H9 (cell line): ENCODE measurements around the gene COPS8. TPM values are rescaled to one million over a fixed set of nuclear protein-coding genes. Genes with fewer than 3 reads are reported as not detected.

Experiments
- DNase-seq: peaks from one replicate; pipeline ENCODE4 v3.0.0-alpha.2; 2017
- H2AFZ ChIP-seq: one replicate; pipeline ENCODE4 v1.6.1; 2013; ENCODE audit warnings: mild to moderate bottlenecking, low read length, control low read depth, moderate library complexity
- H2AK5ac ChIP-seq: 2 replicates; pipeline ENCODE4 v1.6.1; 2013; ENCODE audit warnings: low read length, control low read depth, mixed read lengths; ENCODE audit not compliant: insufficient read length
- H2BK120ac ChIP-seq: one replicate; pipeline ENCODE4 v1.6.1; 2013; ENCODE audit warnings: low read depth, mild to moderate bottlenecking, low read length, control low read depth, inconsistent platforms; ENCODE audit not compliant: poor library complexity, severe bottlenecking
- H2BK12ac ChIP-seq: 2 replicates; pipeline ENCODE4 v1.6.1; 2013; ENCODE audit warnings: low read length, control low read depth, mixed read lengths, low read depth; ENCODE audit not compliant: insufficient read length
- H2BK15ac ChIP-seq: 2 replicates; pipeline ENCODE4 v1.6.1; 2013; ENCODE audit warnings: low read depth, low read length, control low read depth
- H2BK20ac ChIP-seq: one replicate; pipeline ENCODE4 v1.6.1; 2013; ENCODE audit warnings: low read depth, mild to moderate bottlenecking, low read length, control low read depth, inconsistent platforms; ENCODE audit not compliant: poor library complexity, severe bottlenecking
- H2BK5ac ChIP-seq: 2 replicates; pipeline ENCODE4 v1.6.1; 2013; ENCODE audit warnings: low read length, control low read depth, mixed read lengths; ENCODE audit not compliant: insufficient read length
- H3K14ac ChIP-seq: 2 replicates; pipeline ENCODE4 v1.6.1; 2013; ENCODE audit warnings: low read length, control low read depth; ENCODE audit not compliant: insufficient read depth
- H3K18ac ChIP-seq: 2 replicates; pipeline ENCODE4 v1.6.1; 2013; ENCODE audit warnings: low read depth, mild to moderate bottlenecking, mixed read lengths, low read length, control low read depth; ENCODE audit not compliant: insufficient read length
- H3K23ac ChIP-seq: 2 replicates; pipeline ENCODE4 v1.6.1; 2013; ENCODE audit warnings: low read length, control low read depth, mixed read lengths, low read depth; ENCODE audit not compliant: insufficient read length
- H3K23me2 ChIP-seq: 2 replicates; pipeline ENCODE4 v1.6.1; 2013; ENCODE audit warnings: low read depth, mild to moderate bottlenecking, mixed read lengths, low read length, control low read depth; ENCODE audit not compliant: insufficient read length, poor library complexity, severe bottlenecking
- H3K27ac ChIP-seq: 2 replicates; pipeline ENCODE4 v1.5.1; 2013; ENCODE audit warnings: low read length, control low read depth, mixed read lengths, low read depth; ENCODE audit not compliant: insufficient read length
- H3K27me3 ChIP-seq: 2 replicates; pipeline ENCODE4 v1.6.1; 2013; ENCODE audit warnings: low read length, control low read depth, inconsistent platforms; ENCODE audit not compliant: insufficient read depth
- H3K4ac ChIP-seq: 2 replicates; pipeline ENCODE4 v1.6.1; 2013; ENCODE audit warnings: low read depth, mild to moderate bottlenecking, control low read depth, inconsistent platforms, low read length, moderate library complexity
- H3K4me1 ChIP-seq: 2 replicates; pipeline ENCODE4 v1.6.1; 2013; ENCODE audit warnings: low read length, control low read depth, inconsistent platforms; ENCODE audit not compliant: insufficient read depth
- H3K4me2 ChIP-seq: 2 replicates; pipeline ENCODE4 v1.6.1; 2013; ENCODE audit warnings: low read length, control low read depth, mixed read lengths; ENCODE audit not compliant: insufficient read length, insufficient read depth
- H3K56ac ChIP-seq: 2 replicates; pipeline ENCODE4 v1.6.1; 2013; ENCODE audit warnings: low read depth, mild to moderate bottlenecking, mixed read lengths, low read length, control low read depth; ENCODE audit not compliant: insufficient read length
- H3K79me1 ChIP-seq: 2 replicates; pipeline ENCODE4 v1.6.1; 2013; ENCODE audit warnings: low read depth, mild to moderate bottlenecking, moderate library complexity, low read length, control low read depth, inconsistent platforms; ENCODE audit not compliant: insufficient read depth, poor library complexity, severe bottlenecking
- H3K79me2 ChIP-seq: 2 replicates; pipeline ENCODE4 v1.6.1; 2013; ENCODE audit warnings: low read length, control low read depth, inconsistent platforms; ENCODE audit not compliant: insufficient read depth
- H3K9ac ChIP-seq: 2 replicates; pipeline ENCODE4 v1.6.1; 2013; ENCODE audit warnings: low read length, control low read depth, mixed read lengths; ENCODE audit not compliant: insufficient read length; ENCODE audit errors: extremely low read depth
- H3K9me3 ChIP-seq: one replicate; pipeline ENCODE4 v1.6.1; 2013; ENCODE audit warnings: low read depth, low read length, inconsistent platforms; ENCODE audit not compliant: control insufficient read depth
- H3T11ph ChIP-seq: one replicate; pipeline ENCODE4 v1.6.1; 2013; ENCODE audit warnings: mild to moderate bottlenecking, low read length, control low read depth, inconsistent platforms
- H4K20me1 ChIP-seq: one replicate; pipeline ENCODE4 v1.6.1; 2013; ENCODE audit not compliant: control insufficient read depth, insufficient read length, insufficient read depth
- H4K5ac ChIP-seq: 2 replicates; pipeline ENCODE4 v1.6.1; 2013; ENCODE audit warnings: low read depth, mild to moderate bottlenecking, mixed read lengths, low read length, control low read depth; ENCODE audit not compliant: insufficient read length
- H4K8ac ChIP-seq: replicated peaks from 2 replicates; pipeline ENCODE4 v1.6.1; 2013; ENCODE audit warnings: low read length, control low read depth, mixed read lengths, low read depth; ENCODE audit not compliant: insufficient read length
- H4K91ac ChIP-seq: 2 replicates; pipeline ENCODE4 v1.6.1; 2013; ENCODE audit warnings: low read depth, mild to moderate bottlenecking, moderate library complexity, mixed read lengths, low read length, control low read depth; ENCODE audit not compliant: insufficient read length
- H3K27ac Mint-ChIP-seq, 3 experiments: 2 replicates in 2 of 3; 3 replicates in 1 of 3; pipeline ENCODE4 v1.8.0; 2020 to 2021; ENCODE audit warnings: mixed read lengths in 3 of 3, mild to moderate bottlenecking in 1 of 3, moderate library complexity in 1 of 3
- H3K27me3 Mint-ChIP-seq: 2 replicates; pipeline ENCODE4 v1.8.0; 2021; ENCODE audit warnings: low read depth, mild to moderate bottlenecking, moderate library complexity, mixed read lengths
- H3K36me3 Mint-ChIP-seq, 3 experiments: 2 replicates in 2 of 3; 3 replicates in 1 of 3; pipeline ENCODE4 v1.8.0; 2020 to 2021; ENCODE audit warnings: low read depth in 3 of 3, mixed read lengths in 3 of 3; ENCODE audit not compliant: insufficient read depth in 1 of 3
- H3K4me1 Mint-ChIP-seq, 2 experiments: 2 replicates each; pipeline ENCODE4 v1.8.0; 2020; ENCODE audit warnings: mixed read lengths in 2 of 2
- H3K4me3 Mint-ChIP-seq, 2 experiments: 2 replicates in 1 of 2; 3 replicates in 1 of 2; pipeline ENCODE4 v1.8.0; 2020 to 2021; ENCODE audit warnings: mild to moderate bottlenecking in 2 of 2, mixed read lengths in 2 of 2, moderate library complexity in 1 of 2
- H3K9me3 Mint-ChIP-seq, 2 experiments: 2 replicates in 1 of 2; 3 replicates in 1 of 2; pipeline ENCODE4 v1.8.0; 2020; ENCODE audit warnings: mild to moderate bottlenecking in 2 of 2, mixed read lengths in 2 of 2, moderate library complexity in 1 of 2
- CTCF ChIP-seq: fragments of 200-600 bp; sonication (generic); conservative IDR thresholded peaks from 3 replicates; pipeline ENCODE4 v1.8.0; 2021; ENCODE audit warnings: antibody characterized with exemption, mild to moderate bottlenecking
- WGBS: extraction: QIAGEN DNeasy Blood & Tissue Kit; methylation state at CpG from one replicate; pipeline ENCODE4 v1.1.7; 2013; ENCODE audit warnings: missing lambda C conversion rate, low lambda C conversion rate, mixed read lengths; ENCODE audit not compliant: insufficient read length; ENCODE audit errors: extremely low coverage; 5-methylcytosine and 5-hydroxymethylcytosine counted together
- total RNA-seq: library from RNA; stranded (reverse); gene quantifications from 2 replicates; pipeline ENCODE4 v1.2.1, GENCODE V29; 2021

The COPS8 gene
- total RNA-seq, 1 experiment from 2014 or later, result 65.2 TPM

- Mint-ChIP-seq H3K9me3 (no peaks in the 10 kb centered on the region; a peak in 1 of 5 replicates), H3K27ac (no peak overlapping the region; a peak in 1 of 7 replicates), H3K4me1 (peaks cover 24 to 31% of the 10 kb centered on the region in 2 experiments), H3K4me3 (no peak overlapping the region; a peak in 1 of 5 replicates), H3K36me3 (no peaks in the 10 kb centered on the region), H3K27me3 (peaks cover 9% of the 10 kb centered on the region)
- no peak overlapping the region for H2BK20ac ChIP-seq
- DNase-seq, result peak; percentile 43
- TF ChIP-seq CTCF, result no peak
- no peak overlapping the region for H3K23ac ChIP-seq
- H2BK120ac ChIP-seq, result no peak overlapping the region
- H3K27ac ChIP-seq, result no peak overlapping the region
- no peak overlapping the region for H4K5ac ChIP-seq
- no peaks in the 10 kb centered on the region for H3K79me1 ChIP-seq
- no peak overlapping the region for H3K56ac ChIP-seq
- H2BK15ac ChIP-seq, result no peak overlapping the region
- no peak overlapping the region for H3K18ac ChIP-seq
- H3K9ac ChIP-seq, result no peak overlapping the region
- no peak overlapping the region for H3K14ac ChIP-seq
- no peaks in the 10 kb centered on the region for H3K23me2 ChIP-seq
- no peak overlapping the region for H4K8ac ChIP-seq
- H3K79me2 ChIP-seq, result no peaks in the 10 kb centered on the region
- no peak overlapping the region for H2AFZ ChIP-seq
- no peak overlapping the region for H2BK12ac ChIP-seq
- H3K4me1 ChIP-seq, result no peaks in the 10 kb centered on the region; the same call in 1 of the 2 replicates
- H3K4ac ChIP-seq, result no peak overlapping the region
- no peaks in the 10 kb centered on the region for H4K20me1 ChIP-seq
- H3K4me2 ChIP-seq, result no peak overlapping the region
- no peak overlapping the region for H2BK5ac ChIP-seq
- H2AK5ac ChIP-seq, result no peak overlapping the region
- no peaks in the 10 kb centered on the region for H3K27me3 ChIP-seq
- WGBS, result no CpG with 5 or more reads among the region's 14 CpGs
- H3K9me3 ChIP-seq, result no peaks in the 10 kb centered on the region
- no peak overlapping the region for H3T11ph ChIP-seq
- no peak overlapping the region for H4K91ac ChIP-seq
Observed at GRCh38 chr2:237039301-237040031, 46.2 kb upstream of the COPS8 start.
